ENCODE data around the gene C1QTNF6. TPM values are rescaled to one million over a fixed set of nuclear protein-coding genes. Genes with fewer than 3 reads are reported as not detected.

The C1QTNF6 gene
- total RNA-seq, 1 donor from 2014 or later = 3.3 TPM

DNA sequence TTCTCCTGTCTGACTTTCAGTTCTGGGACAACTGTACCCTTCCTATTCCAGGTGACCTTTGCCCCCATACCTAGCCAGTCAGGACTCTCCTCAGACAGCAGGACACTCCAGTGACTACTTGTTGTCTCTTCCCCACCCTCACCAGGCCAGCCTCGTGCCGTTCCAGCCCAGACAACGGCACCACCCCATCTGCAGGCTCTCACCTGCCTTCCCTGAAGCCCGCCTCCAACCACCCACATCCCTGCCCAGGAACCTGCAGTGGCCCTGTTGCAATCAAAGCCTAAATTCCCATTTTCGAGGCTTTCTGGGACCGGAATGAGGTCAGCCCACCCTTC lies 42.0 kb downstream of the C1QTNF6 start:
- peak overlapping the region; percentile 42 for H3K4me3 Mint-ChIP-seq (ENCODE audit: unreplicated experiment)
- peaks cover 8% of the 10 kb centered on the region for H3K4me1 Mint-ChIP-seq (ENCODE audit: low read depth, unreplicated experiment)
- H3K27ac Mint-ChIP-seq (ENCODE audit: unreplicated experiment) = no peak overlapping the region
- TF ChIP-seq, protein P1, sequence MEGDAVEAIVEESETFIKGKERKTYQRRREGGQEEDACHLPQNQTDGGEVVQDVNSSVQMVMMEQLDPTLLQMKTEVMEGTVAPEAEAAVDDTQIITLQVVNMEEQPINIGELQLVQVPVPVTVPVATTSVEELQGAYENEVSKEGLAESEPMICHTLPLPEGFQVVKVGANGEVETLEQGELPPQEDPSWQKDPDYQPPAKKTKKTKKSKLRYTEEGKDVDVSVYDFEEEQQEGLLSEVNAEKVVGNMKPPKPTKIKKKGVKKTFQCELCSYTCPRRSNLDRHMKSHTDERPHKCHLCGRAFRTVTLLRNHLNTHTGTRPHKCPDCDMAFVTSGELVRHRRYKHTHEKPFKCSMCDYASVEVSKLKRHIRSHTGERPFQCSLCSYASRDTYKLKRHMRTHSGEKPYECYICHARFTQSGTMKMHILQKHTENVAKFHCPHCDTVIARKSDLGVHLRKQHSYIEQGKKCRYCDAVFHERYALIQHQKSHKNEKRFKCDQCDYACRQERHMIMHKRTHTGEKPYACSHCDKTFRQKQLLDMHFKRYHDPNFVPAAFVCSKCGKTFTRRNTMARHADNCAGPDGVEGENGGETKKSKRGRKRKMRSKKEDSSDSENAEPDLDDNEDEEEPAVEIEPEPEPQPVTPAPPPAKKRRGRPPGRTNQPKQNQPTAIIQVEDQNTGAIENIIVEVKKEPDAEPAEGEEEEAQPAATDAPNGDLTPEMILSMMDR (IDR thresholded peaks at IDR 0.05; ENCODE audit: partially characterized antibody, unreplicated experiment) = no peak
- no peaks in the 10 kb centered on the region for H3K27me3 Mint-ChIP-seq (ENCODE audit: unreplicated experiment)
- no peaks in the 10 kb centered on the region for H3K36me3 Mint-ChIP-seq (ENCODE audit: unreplicated experiment)
- peaks cover 2% of the 10 kb centered on the region for H3K9me3 Mint-ChIP-seq (ENCODE audit: unreplicated experiment)
- no peak for DNase-seq

DNA sequence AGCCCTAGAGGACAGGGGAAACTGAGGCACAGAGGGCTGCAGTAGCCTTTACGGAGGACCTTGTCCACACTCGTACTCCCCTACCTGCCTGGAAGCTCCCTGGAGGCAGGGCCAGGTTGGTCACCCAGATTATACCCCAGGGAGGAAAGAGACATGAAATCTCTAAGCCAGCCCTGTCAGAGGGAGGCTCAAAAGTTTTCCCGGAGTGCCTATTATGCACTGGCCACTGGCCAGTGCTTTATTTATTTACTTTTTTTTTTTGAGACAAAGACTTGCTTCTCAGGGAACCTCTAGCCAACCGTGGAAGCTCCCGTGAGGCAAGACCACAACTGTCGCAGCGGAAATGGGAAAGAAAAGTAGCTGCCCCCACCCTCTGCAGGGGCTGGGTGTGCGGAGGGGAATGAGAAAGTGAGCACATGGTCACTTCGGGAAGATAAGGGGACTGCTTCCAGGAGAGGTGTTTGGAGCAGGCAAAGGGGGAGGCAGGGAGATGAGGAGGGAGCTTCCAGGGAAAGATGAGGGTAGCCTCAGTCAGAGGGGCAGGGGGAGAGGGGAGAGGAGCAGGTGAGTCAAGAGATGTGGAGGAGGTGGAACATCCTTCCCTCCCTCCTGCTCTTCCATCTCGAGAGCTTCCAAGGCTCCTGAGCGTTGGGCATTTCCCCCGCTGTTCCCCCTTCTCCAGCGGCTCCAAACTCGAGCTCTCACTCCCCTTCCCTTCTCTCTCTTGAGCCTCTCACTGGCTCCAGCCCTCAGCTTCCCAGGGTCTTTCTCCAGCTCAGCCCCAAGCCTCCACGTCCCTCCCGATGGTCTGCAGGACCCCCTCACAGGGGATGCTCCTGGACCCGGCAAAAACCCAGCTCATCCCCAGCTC lies 42.6 kb downstream of the C1QTNF6 start:
- Mint-ChIP-seq H3K36me3 (ENCODE audit: unreplicated experiment) (no peaks in the 10 kb centered on the region), H3K4me3 (ENCODE audit: unreplicated experiment) (peak overlapping the region; percentile 42), H3K9me3 (ENCODE audit: unreplicated experiment) (peaks cover 2% of the 10 kb centered on the region), H3K27ac (ENCODE audit: unreplicated experiment) (no peak overlapping the region), H3K4me1 (ENCODE audit: low read depth, unreplicated experiment) (peaks cover 8% of the 10 kb centered on the region), H3K27me3 (ENCODE audit: unreplicated experiment) (no peaks in the 10 kb centered on the region)
- DNase-seq = no peak
- TF ChIP-seq, protein P1 (IDR thresholded peaks at IDR 0.05; ENCODE audit: partially characterized antibody, unreplicated experiment) = no peak

DNA sequence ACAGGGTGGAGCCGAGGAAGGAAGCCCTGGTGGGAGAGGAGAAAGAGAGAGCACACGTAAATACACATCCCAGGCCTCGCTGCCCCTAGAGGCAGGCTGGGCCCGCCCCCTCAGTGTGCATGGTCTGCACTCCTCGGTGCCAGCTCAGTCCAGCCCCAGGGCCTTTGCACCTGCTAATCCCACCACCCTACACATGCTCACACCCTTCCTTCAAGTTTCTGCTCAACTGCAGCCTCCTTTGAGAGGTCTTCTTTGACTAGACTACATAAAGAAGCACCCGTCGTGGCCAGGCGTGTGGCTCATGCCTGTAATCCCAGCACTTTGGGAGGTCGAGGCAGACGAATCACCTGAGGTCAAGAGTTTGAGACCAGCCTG lies 43.9 kb downstream of the C1QTNF6 start:
- no peak for DNase-seq
- H3K36me3 Mint-ChIP-seq (ENCODE audit: unreplicated experiment) = no peaks in the 10 kb centered on the region
- no peak overlapping the region for H3K4me3 Mint-ChIP-seq (ENCODE audit: unreplicated experiment)
- no peaks in the 10 kb centered on the region for H3K27me3 Mint-ChIP-seq (ENCODE audit: unreplicated experiment)
- H3K27ac Mint-ChIP-seq (ENCODE audit: unreplicated experiment) = no peak overlapping the region
- peaks cover 8% of the 10 kb centered on the region for H3K4me1 Mint-ChIP-seq (ENCODE audit: low read depth, unreplicated experiment)
- peaks cover 2% of the 10 kb centered on the region for H3K9me3 Mint-ChIP-seq (ENCODE audit: unreplicated experiment)
- TF ChIP-seq, protein P1 (IDR thresholded peaks at IDR 0.05; ENCODE audit: partially characterized antibody, unreplicated experiment) = no peak

DNA sequence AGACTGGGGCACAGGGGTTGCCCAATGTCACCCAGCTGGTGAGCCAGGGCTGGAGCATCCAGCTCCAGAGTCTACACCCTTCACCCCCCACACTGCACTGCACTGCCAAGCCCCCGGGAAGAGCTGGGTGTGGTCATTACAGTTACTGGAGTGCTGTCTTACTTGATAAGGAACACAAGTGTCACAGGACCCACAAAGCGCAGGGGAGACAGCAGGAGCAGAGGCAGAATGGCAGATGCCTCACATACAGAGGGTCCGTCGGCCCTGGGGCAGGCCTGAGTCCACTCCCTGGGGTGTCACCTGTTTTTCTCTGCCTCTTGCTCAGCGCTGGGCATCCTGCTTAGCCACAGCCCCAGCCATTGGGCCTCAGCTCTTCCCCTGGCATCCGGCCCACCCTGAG lies 46.1 kb downstream of the C1QTNF6 start:
- Mint-ChIP-seq H3K36me3 (ENCODE audit: unreplicated experiment) (no peaks in the 10 kb centered on the region), H3K9me3 (ENCODE audit: unreplicated experiment) (peaks cover 7% of the 10 kb centered on the region), H3K4me3 (ENCODE audit: unreplicated experiment) (no peak overlapping the region), H3K27ac (ENCODE audit: unreplicated experiment) (no peak overlapping the region), H3K27me3 (ENCODE audit: unreplicated experiment) (peaks cover 8% of the 10 kb centered on the region), H3K4me1 (ENCODE audit: low read depth, unreplicated experiment) (peaks cover 16% of the 10 kb centered on the region)
- no peak for DNase-seq
- TF ChIP-seq, protein P1 (IDR thresholded peaks at IDR 0.05; ENCODE audit: partially characterized antibody, unreplicated experiment) = no peak

DNA sequence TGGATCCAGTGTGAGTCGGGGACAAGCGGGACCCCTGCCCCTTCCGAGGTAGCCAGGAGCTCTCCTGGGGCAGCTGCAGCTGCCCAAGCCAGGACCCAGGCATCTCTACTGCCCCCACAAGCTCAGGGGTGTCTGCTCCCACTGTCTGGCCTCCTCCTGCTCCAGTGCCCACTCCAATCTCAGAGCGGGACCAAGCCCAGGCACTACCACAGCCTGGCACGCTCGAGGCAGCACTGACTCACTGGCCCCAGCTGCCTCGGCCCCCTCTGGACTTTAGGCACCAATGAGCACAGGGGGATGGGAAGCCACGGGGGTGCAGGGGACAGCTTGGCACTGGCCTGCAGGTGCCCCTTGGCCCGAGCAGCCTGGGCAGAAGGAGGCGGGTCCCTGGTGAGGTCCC lies 46.6 kb downstream of the C1QTNF6 start:
- DNase-seq = no peak
- Mint-ChIP-seq H3K4me3 (ENCODE audit: unreplicated experiment) (no peak overlapping the region), H3K36me3 (ENCODE audit: unreplicated experiment) (no peaks in the 10 kb centered on the region), H3K27me3 (ENCODE audit: unreplicated experiment) (peaks cover 9% of the 10 kb centered on the region), H3K4me1 (ENCODE audit: low read depth, unreplicated experiment) (peaks cover 20% of the 10 kb centered on the region), H3K27ac (ENCODE audit: unreplicated experiment) (no peak overlapping the region), H3K9me3 (ENCODE audit: unreplicated experiment) (peaks cover 7% of the 10 kb centered on the region)
- TF ChIP-seq, protein P1 (IDR thresholded peaks at IDR 0.05; ENCODE audit: partially characterized antibody, unreplicated experiment) = no peak

Measured in glutamatergic neuron (in vitro differentiated cells).